GM18861 (cell line): ENCODE measurements around the gene MRPL55.

Experiments
- ATAC-seq: cut with Tn5 transposase; IDR thresholded peaks from one replicate; pipeline ENCODE4 v1.9.1; 2021; ENCODE audit not compliant: unreplicated experiment

MRPL55 gene

DNA sequence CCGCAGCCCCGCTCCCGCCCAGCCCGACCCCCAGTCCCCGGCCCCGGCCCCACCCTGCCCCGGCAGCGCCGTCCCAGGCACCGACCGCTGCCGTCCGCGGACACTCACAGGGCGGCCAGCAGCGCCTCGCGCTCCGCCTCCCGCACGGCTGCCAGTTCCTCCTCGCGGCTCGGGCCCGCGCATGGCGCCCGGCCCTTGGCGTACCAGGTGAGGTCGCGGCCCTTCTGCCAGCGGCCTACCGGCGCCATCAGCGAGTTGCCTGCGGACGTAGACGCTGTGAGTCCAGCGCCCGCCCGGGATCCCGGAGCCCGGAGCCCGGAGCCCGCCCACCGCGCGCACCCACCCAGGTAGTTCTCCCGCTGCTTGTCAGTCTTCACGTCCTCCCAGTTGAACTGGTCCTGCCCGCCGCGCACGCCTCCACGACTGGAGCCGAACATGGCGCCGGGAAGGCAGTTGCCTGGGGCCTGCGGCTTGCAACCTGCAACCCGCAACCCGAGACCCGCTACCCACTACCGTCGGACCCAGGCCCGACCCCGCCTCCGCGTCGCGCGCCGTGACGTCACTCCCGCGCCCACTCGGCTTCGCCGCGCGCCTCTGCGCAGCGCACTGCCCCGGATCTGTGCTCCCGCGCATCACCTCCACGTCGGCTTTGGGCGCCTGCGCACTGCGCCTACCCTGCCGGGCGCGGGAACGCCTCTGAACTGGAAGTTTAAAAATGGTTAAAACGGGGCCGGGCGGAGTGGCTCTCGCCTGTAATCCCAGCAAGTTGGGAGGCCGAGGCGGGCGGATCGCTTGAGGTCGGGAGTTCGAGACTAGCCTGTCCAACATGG is 6.1 kb downstream of the MRPL55 start, which contains the start of gene C1orf35:
TSS of gene C1orf35 (minus strand) at position 535 of the 830 bp plus-strand sequence. CDS start at position 437, 98 bp downstream.
- ATAC-seq, result peak; percentile 70

DNA sequence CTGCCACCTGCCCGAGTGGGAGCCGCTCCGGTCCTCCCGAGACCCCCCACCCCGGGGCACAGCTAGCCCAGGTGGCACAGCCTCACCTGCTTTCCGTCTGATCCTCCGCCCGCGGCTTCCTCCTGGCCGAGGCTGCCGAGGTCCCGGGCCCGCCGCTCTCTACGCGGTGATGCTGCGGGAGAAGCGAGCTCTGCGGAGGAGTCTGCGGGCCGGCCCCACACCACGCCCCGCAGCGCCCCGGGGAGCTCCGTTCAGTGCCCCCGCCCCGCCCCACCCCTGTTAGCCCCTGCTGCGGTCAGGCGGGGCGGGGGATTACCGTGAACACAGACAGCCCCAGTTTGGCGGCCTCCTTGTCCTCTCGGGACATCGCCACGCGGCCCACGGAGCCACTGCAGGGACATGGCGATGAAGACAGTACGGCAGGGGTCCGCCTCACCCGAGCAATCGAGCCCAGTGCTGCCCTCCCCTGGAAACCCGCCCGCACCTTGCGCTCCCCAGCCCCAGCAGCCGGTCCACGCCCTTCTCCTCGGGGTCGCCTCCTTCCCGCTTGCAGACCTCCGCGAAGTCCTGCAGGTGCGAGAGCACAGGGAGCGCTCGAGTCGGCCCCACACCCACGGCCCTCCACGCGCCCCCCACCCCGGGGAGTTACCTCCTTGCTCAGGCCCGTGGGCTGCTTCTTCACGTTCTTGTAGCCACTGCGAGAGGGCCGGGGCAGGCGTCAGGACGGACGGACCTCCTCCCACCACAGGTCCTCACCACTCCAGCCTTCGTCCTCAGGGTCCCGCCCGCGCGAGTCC is 6.9 kb downstream of the MRPL55 start:
- no peak for ATAC-seq

DNA sequence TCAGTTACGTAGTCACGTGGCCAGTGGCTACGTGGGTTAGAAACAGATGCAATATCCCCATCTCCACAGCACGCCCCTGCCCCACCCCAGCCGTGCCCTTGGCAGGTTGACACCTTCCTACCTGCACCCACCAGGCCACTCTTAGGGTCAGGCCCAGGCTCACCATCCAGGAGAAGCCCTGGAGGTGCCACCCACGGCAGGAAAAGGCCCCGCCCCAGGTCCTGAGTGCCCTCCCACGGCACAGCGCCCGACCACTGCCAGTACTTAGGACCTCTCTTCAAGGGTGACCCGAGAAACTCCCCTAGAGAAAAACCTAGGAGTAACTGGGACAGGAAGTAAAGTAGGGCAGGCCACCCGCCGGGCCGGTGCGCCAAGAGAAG is 7.5 kb downstream of the MRPL55 start:
- no peak for ATAC-seq

DNA sequence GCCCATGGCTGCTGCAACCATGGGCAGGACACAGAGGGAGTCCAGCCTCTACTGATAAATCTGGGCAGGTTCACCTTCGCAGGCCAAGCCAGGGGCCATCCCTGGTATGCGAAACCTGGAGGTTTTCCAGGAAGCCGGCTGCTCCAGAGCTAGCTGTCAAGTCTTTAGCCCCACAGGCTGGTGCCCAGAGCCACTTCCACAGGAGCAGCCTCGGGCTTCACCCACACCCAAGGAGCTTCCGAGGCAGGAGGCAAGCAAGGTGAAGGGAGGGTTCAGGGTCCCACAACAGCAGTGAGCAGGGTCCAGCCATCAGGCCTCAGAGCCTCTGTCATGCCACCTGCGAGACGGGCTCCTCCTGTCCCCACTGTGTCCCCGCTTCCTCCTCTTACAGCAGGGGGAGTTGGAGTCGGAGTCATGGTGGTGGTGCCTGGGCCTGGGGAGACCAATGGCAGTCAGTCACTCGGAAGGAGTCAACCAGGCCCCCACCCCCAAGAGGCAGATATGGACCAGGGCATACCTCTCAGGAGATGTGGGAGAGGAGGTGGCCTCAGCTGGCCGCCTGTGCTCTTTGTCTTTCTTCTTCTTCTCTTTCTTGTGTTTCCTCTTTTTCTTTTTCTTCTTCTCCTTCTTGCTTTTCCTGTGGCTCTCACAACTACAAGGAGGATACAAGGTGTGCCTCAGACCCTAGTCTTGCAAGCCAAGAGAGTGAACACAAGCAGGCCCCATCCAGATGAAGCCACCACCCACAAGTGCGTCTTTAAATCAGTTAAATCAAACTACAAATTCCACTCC is 8.1 kb downstream of the MRPL55 start:
- no peak for ATAC-seq

DNA sequence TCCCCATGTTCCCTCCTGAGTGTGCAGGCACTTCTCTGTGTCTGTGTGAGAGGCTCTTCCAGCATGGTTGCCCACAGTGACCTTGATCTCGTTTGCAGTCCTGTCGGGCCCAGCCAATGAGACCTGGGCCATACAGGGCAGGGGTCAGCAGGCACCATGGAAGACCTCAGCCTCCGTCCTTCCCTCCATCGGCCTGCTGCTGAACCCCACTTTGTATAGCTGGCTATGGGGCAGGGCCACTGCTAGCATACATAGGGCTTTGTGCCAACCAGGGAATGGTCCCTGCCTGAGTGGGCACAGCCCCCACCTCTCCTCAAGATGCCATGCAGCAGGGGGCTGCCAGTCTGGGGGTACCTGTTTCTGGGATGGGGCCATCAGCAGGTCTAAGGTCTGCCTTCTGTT is 9.8 kb downstream of the MRPL55 start:
- no peak for ATAC-seq

DNA sequence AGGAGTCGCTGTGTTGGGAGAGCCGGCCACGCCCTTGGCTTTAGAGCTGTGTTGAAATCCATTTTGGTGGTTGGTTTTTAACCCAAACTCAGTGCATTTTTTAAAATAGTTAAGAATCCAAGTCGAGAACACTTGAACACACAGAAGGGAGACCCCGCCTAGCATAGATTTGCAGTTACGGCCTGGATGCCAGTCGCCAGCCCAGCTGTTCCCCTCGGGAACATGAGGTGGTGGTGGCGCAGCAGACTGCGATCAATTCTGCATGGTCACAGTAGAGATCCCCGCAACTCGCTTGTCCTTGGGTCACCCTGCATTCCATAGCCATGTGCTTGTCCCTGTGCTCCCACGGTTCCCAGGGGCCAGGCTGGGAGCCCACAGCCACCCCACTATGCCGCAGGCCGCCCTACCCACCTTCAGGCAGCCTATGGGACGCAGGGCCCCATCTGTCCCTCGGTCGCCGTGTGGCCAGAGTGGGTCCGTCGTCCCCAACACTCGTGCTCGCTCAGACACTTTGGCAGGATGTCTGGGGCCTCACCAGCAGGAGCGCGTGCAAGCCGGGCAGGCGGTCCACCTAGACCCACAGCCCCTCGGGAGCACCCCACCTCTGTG is 10.7 kb downstream of the MRPL55 start:
- no peak for ATAC-seq

DNA sequence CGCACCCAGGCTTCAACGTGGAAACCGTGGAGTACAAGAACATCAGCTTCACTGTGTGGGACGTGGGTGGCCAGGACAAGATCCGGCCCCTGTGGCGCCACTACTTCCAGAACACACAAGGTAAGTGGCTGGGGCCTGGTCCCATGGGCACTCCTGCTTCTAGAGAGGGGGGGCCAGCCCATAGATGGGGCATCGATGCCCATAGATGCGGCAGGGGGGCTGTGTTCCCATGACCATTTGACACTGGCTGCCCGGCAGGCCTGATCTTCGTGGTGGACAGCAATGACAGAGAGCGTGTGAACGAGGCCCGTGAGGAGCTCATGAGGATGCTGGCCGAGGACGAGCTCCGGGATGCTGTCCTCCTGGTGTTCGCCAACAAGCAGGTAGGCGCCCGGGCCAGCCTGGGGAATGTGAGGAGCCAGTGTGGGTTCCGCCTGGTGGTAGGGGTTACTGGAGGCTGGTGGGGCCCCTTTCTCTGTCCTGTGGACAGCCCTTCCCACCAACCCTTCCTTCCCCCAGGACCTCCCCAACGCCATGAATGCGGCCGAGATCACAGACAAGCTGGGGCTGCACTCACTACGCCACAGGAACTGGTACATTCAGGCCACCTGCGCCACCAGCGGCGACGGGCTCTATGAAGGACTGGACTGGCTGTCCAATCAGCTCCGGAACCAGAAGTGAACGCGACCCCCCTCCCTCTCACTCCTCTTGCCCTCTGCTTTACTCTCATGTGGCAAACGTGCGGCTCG is 11.6 kb downstream of the MRPL55 start:
- ATAC-seq, result no peak

DNA sequence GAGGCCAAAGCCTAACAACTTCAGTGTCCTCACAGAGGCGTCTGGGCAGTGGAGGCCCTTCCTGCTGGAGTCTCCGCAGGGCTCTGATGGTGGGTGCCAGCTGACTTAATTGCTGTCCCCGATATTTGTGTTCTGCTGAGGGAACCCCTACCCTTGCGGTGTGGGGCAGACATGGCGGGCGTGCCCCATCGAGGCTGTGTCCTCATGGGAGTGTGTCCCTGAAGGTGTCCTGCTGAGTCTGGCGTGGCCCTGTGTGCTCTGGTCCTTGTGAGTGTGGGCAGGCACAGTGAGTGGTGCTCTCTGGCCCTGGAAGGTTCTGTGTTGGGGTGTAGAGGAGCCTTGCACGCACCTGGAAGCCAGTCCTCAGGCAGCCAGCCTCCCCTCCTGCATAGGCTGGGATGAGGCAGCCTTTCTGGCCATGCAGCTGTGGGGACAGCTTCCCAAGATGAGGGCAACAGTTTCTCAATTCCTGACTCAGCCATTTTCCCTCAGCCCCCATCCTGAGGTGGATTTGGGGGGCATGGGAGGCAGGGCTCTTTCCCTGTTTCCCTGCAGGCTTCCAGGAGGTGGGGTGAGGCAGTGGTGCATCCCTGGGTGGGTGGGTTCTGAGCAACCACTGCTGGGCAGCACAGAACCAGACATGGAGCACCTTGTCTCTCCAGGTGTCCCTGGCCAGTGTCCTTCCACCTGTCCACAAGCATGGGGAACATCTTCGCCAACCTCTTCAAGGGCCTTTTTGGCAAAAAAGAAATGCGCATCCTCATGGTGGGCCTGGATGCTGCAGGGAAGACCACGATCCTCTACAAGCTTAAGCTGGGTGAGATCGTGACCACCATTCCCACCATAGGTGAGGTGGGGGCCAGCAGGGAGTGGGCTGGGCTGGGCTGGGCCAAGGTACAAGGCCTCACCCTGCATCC is 12.4 kb downstream of the MRPL55 start:
- no peak for ATAC-seq

DNA sequence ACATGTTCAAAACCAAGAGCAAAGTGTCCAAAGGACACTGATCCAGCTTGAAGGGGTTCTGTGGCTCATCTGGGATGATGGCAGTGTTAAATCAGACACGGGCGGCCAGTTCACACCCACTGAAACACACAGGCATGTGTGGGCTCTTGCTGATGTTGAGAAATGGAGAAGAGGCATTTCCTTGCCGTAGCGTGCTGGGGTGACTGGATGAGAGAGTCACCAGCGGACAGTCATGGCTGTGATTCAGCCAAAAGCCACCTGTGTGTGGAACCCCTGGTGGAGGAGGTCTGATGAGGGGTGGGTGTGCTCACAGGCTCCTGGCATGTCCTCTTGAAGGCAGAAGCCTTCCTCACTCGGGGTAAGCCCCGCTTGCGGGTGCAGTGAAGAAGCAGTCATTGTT is 13.2 kb downstream of the MRPL55 start:
- no peak for ATAC-seq

DNA sequence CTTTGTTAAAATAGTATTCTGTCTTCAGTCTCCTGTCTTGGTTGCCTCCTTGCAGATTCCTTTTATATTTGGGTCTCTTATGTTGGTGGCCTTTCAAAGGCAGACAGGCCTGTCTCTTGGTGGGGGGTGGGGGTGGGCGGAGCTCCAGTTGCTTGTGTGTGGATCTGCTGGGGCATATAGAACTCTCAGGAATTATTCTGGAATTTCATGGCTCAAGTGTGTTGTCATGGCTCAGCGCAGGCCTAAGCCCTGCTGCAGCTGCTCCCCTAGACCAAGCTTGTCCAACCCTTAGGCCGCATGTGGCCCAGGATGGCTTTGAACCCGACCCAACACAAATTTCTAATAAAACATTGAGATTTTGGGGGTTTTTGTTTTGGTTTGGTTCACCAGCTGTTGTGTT is 13.9 kb downstream of the MRPL55 start:
- no peak for ATAC-seq

DNA sequence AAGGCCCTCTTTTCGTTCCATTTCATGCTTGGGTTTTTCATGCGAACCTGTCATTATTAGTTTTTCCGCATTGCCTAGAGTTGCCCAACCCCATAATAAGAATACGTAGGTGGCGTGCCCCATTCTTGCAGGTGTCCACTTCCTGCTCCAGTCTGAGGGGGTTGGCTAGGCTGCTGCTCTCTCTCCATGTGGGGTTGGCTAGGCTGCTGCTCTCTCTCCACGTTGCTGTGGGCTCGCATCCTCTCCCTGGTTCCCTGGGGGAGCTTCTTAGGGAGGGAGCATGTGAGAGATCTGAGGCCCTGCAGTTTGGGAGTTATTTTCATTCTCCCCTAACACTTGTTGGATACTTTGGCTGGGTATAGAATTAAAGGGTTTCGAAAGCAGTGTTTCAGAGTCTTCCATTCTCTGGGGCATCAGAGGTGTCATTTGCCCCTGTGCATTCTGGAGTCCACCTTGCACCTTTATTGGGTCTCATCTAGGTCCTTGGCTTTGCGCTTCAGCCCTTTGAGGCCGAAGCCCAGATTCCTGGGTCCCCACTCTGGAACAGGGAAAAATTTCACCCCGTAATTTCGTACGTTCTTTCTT is 14.6 kb downstream of the MRPL55 start:
- ATAC-seq, result no peak

DNA sequence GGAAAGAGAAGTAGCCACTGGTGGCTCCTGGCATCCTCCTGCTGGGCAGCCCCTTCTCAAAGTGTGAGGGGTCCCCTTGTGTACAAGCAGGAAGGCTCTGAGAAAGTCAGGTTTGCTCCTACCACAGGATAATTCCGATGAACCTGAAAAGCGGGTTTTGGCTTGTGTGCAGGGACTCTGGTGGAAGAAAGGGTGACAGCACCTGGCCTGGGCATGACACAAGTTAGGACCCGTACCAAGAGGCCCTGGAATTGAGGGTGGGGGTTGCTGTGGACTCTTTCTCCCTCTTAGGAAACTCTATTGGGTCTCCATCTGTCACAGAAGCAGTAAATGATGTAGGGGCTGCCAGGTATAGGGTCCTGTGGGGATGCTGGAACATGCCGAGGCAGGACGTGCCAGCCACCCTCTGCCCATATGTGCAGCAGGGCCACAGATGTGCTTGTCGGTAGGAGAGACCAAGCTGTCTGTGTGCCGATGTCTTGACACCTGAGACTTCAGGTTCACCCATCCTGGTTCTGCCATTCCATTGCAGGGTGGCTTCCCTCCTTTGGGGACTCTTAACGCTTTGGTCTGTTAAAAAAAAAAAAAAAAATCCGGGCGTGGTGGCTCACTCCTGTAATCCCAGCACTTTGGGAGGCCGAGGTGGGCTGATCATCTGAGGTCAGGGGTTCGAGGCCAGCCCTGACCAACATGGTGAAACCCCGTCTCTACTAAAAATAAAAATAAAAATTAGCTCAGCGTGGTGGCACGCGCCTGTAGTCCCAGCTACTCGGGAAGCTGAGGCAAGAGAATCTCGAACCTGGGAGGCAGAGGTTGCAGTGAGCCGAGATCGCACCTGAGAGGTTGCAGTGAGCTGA is 15.8 kb downstream of the MRPL55 start:
- no peak for ATAC-seq

DNA sequence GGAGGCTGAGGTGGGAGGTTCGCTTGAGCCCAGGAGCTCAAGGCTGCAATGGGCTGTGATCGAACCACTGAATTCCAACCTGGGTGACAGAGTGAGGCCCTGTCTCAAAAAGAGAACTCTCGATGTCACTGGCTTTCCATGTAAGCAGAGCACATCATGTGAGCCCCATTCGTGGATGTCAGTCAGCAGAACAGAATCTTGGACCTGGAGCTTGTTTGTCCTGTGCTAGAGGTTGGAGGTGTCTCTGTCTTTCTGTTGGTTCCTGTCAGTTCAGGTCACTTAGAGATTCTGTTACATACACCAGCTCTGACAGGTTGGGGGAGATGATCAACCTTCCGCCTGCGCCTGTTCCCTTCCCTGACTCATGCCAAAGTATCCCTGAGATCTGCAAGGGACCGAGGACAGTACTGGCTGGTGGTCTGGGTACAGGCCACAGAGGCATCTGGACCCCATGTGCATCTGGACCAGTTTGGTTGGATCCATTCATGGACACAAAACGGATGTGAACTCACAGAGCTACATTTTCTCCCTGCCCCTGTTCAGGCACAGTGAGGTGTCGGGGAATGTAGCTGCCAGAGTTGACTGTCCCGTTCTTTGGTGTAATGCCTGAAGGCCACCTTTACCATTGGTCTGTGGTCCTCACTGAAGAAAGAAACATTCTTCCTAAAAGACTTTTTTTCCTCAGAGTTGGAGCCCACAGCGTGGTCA is 16.6 kb downstream of the MRPL55 start:
- no peak for ATAC-seq

DNA sequence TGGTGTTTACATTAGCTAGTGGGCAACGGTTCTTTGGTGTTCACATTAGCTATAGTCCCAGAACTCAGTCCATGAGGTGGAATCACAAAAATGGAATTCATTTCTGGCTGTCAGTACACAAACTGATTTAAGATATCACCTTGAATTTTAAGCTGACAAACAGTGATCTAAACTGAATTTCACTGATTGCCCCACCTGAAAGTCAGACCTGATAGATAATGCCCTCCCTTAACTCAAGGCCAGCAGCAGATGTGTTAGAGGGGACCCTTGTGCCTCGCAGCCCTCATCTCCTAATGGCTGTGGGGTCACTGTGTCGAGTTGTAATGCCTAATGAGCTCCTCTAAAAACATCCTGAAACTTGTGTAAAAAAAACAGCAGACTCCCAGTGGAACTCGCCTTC is 18.0 kb downstream of the MRPL55 start:
- no peak for ATAC-seq

DNA sequence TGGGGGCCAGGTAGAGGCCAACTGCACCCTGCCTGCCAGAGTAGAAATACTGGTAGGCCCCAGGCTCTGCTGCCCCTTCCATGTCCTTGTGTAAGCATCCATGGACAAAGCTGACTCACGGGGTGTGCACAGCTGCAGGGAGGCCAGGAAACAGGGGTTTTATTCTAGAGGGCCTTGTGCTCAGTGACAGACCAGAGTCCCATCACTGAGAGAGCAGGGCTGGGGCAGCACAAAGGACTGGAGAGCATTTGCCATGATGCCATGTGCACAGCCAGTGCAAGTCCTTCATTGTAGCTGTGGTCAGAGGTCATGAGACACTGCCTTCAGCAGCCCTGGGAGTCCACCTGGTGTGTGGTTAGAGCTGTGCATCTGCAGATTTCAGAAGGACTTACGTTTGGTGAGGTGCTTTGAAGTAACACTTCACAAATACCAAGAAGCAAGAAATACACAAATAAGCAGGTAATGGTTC is 18.5 kb downstream of the MRPL55 start:
- ATAC-seq, result peak; percentile 37

DNA sequence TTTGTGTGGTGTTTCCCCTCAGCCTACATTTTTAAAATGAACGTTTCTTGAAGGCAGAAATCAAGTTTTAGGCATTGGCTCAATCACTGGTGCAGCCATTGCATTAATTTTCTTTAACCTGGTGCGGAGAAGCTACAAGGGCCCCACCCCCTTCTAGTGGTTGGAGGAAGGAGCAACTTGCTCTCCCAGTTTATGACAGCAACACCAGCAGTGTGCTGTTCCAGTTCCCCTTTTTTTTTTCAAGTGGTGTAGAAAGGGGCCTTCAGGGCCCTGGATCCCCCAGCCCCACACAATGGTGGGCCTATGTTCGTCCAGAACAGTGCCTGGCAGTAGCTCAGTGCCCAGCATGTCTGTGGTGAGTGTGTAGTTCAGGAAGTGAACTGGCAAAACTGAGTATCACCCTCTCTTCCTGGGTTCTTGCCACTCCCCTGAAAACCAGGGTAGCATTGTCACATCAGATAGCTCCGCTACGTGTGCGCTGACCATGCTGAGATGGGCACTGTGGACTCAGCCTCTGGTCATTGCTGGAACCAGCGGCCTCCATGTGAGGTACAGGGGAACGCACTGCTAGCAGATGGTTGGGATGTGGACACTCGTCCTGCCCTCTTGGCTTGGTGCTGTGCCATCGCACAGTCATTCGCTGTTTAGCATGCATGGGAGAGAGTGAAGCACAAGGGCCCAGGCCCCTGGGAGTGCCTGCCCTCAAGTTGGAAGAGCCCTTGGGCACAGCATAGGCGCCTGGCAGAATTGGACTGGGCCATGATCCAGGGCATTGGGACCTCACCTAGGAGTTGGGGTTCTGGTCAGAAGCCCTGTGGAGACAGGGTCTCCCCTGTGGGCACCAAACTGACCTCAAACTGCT is 19.3 kb downstream of the MRPL55 start:
- ATAC-seq, result no peak
